ENCODE measurements around the gene FKBP11.
"Not testable (repeated sequence)": the region's sequence is repeated elsewhere in the genome, so short reads cannot be mapped to it uniquely, and the experiment has no call there.

Gene FKBP11

GRCh38 chr12:48954841-48955501 is 29.7 kb upstream of the FKBP11 start:
- no peak for DNase-seq

- no peak for DNase-seq
These were observed 28.8 kb upstream of the FKBP11 start for GRCh38 chr12:48954061-48954460.

- no peak for DNase-seq
These were observed 27.4 kb upstream of the FKBP11 start for GRCh38 chr12:48952691-48953090.

- DNase-seq, result peak in 1 of 2 experiments; percentile 9
These were observed 22.4 kb upstream of the FKBP11 start for GRCh38 chr12:48947727-48948126.

DNA sequence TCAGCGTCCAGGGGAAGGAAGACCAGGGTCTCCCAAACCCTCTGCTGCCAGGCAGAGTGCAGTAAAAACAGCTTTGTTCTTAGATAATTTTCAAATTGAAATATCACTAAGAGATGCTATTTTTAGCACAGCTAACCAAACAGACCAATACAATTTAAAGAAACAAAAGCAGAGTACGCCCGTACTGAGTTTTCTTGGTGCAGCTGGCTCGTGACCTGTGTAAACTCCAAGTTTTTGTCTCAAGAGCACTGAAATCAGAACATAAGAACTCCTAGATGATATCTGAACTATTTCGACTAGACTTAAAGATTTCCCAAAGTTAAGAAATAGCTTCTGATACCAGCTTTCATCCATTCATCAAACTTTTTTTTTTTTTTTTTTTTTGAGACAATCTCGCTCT is 21.7 kb upstream of the FKBP11 start:
- DNase-seq, result no peak

DNA sequence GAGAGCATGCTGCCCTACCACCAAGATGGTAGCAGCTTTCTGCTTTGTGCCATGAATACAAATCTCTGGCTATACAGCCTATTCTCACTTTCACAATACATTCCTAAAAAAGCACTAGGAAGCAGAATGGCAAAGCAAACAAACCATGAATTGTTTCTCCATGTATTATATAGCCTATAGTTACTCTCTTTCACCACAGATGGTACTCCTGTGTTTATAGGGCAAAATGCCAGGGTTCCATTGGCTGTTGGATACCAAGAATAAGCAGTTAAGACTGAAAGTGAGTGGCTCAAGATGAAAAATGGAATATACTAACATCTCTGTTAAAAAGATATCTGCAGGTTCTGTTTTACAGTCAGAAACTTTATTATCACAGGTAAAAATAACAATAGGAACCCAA is 20.9 kb upstream of the FKBP11 start:
- DNase-seq, result peak; percentile 71 to 86

GRCh38 chr12:48943221-48943620 is 17.9 kb upstream of the FKBP11 start:
- DNase-seq, result no peak

- DNase-seq, result no peak
These were observed 14.9 kb upstream of the FKBP11 start for GRCh38 chr12:48940181-48940580.

DNA sequence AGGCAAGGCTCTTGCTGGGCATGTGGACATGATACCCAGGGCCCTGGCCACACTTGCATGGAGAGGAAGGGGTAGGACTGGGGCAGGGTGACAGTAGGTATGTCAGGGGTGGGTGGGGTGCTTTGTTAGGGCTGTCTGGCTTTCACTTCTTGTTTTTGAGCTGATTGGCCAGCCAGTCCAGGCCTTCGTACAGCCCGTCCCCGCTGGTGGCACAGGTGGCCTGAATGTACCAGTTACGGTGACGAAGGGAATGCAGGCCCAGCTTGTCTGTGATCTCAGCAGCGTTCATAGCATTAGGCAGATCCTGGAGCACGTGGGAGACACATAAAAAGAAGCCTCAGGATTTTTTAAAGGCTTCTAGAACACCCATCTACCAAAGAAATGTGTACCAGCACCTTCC is 13.5 kb upstream of the FKBP11 start:
- no peak for DNase-seq

DNA sequence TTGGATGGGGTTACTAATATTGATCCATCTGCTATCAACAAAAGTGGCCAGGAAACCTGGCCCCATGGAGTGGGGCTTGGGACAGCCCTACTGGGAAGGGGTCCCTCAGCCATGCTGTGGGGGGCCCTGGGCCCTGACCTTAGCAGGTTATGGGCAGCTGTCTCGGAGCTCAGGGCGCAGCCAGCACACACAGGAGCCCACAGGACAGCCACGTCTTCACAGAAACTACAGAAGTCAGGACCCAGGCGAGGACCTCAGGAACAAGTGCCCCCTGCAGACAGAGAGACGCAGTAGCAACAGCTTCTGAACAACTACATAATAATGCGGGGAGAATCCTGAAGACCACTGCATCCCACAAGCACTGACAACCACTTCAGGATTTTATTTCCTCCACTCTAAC is 11.9 kb upstream of the FKBP11 start:
- DNase-seq, result no peak

GRCh38 chr12:48936379-48936979 is 11.2 kb upstream of the FKBP11 start:
- DNase-seq, result peak; percentile 39 to 45

DNA sequence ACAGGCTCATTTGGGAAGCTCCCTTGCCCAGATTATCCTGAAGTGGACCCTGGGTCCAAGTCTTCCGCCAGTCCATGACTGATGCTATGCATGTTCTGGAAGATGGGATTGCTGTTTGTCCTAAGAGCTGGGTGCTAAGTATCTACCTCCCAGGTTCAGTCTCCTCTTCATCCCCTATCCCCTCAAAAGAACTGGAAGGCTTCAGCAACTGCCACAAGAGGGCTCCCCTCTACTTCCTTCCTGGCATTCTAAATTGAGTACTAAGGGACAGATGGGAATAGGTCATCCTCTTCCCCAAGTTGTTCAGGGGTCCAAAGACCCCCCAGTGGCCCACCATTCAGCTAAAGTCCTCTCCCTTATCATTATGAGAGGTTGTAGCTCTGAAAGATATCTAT is 9.0 kb upstream of the FKBP11 start:
- DNase-seq, result peak in 1 of 2 experiments; percentile 6

DNA sequence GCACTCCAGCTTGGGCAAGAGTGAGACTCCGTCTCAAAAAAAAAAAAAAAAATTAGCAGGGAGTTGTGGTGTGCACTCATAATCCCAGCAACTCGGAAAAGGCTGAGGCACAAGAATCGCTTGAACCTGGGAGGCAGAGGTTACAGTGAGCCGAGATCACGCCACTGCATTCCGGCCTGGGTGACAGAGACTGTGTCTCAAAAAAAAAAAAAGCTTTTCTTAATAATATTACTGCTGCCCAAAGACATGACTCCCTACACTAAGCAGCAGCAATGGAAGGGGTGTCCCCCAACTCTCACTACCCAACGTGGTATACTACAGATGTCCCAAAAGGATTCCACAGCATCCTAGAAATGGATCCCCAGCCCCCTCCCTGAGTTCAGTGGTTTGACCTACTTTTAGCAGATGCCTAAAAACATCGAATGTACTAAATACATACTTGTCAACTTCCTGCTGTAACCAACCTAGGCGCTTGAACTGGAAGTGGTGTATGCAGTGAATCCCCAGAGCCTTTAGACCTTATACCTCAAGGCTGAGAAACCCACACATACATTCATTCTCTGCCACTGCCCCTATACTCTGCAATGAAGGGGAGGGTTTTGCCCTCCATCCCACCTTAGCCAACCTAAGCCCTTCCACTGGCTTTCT is 8.5 kb upstream of the FKBP11 start:
- DNase-seq, result no peak

GRCh38 chr12:48932878-48933277 is 7.6 kb upstream of the FKBP11 start:
- DNase-seq, result no peak

DNA sequence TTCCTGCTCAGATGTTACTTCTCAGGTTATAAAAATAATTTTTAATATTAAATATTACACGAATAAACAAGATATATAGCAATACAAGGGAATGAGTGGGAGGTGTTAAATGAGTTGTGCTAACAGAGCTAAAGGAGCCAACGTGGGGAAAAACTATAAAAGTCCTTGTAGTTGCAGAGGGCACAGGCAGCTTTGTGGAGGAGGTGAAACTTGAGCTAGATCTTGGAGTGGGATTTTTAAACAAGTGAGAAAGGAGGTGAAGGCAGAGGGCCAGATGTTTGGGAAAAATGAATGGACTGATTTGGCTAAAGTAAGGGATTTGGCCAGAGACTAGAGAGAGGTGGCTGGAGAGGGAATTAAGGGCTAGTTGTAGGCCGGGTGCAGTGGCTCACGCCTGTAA is 5.2 kb upstream of the FKBP11 start:
- no peak for DNase-seq

- DNase-seq, result no peak
These were observed 4.3 kb upstream of the FKBP11 start for GRCh38 chr12:48929551-48929950.

DNA sequence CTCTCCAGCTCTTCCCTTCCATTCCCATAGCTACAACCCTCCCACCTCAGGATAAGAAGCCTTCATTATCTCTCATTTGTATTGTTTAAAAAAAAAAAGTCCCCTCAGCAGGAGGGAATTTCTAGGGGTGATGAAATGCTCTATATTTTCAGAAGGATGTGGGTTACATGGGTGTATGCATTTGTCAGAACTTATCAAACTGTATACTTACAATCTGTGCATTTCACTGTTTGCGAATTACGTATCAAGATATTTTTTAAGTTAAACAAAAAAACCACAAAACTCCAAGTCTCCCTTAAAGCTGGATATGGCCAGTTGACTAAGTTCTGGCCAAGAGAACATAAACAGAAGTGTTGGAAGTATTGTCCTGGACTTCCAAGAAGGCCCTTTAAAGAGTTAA is 2.0 kb upstream of the FKBP11 start:
- no peak for DNase-seq

DNA sequence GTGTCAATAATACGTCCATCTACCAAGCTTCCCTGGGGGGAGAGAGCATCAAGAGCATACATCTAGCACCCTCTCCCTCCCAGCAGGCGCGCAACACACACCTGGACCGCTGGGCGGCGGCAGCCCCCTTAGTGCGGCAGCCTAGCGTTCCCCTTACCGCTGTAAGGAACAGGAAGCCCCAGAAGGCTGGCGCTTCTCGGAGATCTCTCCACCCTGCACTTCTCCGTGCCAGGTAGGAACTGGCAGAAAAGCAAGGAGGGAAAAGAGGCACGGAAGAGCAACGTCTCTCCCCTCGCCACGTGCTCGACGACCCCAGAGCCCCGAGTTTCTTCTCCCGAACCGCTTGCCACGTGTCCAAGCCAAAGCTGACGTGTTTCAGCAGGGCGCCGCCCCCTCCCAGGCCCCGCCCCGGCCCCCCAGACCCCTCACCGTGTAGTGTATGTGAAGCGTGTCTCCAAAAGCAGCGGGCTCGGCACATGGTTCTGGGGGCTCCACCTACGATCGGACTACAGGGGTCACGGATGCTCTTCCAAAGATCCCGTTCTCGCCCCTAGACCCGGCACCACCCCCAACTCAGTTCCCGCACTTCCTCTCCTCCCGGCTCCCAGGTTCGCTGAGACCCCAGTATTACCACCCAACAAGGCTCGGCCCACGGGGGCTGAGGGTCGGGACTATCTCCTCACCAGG is 532 bp downstream of the FKBP11 start:
- DNase-seq, result peak; percentile 63 to 66

DNA sequence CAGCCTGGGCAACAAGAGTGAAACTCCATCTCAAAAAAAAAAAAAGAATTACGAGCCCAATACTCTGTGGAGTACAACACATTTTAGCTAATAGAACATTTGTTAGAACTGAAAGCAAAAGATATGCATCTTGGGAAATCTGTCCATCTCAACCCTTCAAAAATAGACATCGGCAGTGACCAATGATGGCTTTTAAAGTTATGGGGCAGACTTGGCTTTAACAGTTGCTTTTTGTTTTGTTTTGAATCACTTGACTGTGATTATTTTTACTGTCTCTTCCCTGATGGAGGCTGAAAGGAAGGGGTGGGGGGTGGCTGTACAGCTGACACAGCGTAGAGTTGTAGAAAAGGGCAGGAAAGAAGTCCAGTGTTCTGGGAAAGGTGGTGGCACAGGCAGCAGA is 2.2 kb downstream of the FKBP11 start:
- no peak for DNase-seq

DNA sequence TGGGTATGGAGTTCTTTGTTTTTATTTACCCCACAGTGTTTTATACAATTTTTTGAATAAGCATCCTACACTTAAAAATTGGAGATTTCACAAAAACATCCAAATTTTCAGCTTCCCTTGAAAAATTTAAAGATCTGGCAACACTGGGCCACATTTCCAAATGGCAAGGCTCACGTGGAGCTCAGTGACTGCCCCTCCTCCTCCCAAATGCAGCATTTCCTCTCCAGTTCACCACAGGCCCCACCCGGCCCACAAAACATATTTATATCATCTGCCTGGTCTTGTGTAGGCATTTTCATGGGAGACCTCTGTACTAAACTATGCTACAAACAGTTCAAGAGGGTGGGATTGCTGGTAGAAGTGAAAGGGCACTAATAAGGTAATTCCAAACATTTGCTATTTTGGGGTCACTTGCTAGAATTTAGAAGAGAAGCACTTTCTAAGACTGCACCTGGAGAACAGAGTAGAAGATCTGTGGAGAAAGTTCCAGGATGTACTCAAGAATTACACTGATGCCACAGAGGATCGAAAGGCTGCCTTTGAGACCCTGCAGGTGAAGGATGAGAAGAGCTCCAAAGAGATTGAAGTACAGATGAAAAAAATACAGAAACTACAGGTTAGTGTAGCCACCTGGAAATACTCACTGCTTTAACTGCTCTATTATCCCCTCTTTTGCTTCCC is 7.3 kb downstream of the FKBP11 start:
- DNase-seq, result no peak

DNA sequence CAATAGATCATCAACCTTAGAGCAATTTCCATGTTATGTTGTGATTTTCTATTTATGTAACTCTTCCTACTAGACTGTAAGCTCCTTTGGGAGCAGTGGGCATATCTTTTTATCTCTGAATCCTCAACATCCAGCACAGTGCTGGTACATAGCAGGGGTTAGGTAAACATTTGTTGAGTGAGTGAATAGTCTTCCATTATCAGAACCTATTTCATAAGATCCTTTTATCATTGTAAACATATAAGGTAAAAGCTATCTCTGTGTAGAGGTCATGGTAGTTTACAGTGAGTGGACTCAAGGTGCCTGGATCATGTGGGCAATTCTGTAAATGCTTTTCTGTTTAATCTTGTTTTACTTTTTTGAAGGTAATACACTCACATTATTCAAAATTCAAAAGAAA is 15.1 kb downstream of the FKBP11 start:
- no peak for DNase-seq

GRCh38 chr12:48909698-48910097 is 15.6 kb downstream of the FKBP11 start:
- not testable (repeated sequence) for DNase-seq

- DNase-seq, result no peak
These were observed 18.0 kb downstream of the FKBP11 start for GRCh38 chr12:48907245-48907644.

All from NCI-H2081 (cell line).